ENCODE measurements around the gene ADCY7. TPM values are rescaled to one million over a fixed set of nuclear protein-coding genes. Genes with fewer than 3 reads are reported as not detected.

Gene ADCY7
- total RNA-seq (2021; fragmentation: NEBNext Ultra II Directional; extraction: Animal tissue kit (Norgen Biotek cat#: 25700)), result 10 to 100 TPM; 32.7 to 48.1 (median 41.9) TPM
- long read RNA-seq, partial matches to known transcripts, result 0 of 3 reads
- long read RNA-seq, other reads (novel, unspliced or antisense), result 3 of 3 reads

DNA sequence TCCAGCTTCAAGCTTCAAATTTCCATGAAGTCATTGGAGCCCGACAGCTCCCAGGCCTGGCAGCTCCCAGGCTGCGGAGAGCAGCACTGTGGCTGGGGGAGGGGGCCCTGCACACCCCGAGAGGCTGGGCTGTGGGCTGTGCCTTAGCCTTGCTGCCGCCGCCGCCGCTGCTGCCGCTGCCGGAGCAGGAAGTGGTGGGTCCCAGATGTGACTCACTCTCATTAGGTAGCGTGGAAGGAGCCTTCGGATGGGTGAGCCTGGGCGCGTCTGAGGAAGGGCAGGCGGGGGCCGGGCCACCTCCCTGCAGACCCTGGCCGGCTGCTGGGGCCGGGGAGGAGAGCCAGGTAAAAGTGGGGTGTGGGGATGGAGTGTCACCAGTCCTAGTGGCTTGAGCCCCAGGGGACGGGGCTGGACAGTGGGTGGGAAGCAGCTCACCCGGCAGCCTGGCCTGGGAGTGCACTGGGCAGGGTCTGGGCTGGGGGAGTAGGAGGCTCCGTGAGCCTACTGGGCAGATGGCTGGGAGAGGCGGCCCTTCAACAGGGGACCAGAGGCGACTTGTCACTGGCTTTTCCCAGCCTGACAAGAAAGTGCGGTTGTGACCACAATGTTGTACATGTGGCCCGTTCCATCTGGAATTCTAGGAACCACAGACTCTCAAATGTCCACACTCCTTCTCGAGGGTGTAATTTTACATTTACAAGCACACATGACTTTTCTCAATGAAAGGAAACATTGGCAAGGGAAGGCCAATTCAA is at the start of gene ADCY7:
Gene ADCY7, plus strand, starts transcription at position 215 of the 755 bp plus-strand sequence. CDS start 21,629 bp downstream, outside the sequence.
- Mint-ChIP-seq H3K27me3 (ENCODE audit: insufficient read depth) (0 out of 2 replicates have a peak, but pooled peaks cover 5% of the 10 kb centered on the region), H3K36me3 (ENCODE audit: low read depth) (no peaks in the 10 kb centered on the region), H3K4me1 (ENCODE audit: low read depth) (peaks cover 42% of the 10 kb centered on the region), H3K4me3 (peak within 1 kb of the TSS; percentile 90), H3K9me3 (no peaks in the 10 kb centered on the region), H3K27ac (peak within 1 kb of the TSS; percentile 94)
- DNase-seq, result peak; percentile 85
- TF ChIP-seq, protein P1, sequence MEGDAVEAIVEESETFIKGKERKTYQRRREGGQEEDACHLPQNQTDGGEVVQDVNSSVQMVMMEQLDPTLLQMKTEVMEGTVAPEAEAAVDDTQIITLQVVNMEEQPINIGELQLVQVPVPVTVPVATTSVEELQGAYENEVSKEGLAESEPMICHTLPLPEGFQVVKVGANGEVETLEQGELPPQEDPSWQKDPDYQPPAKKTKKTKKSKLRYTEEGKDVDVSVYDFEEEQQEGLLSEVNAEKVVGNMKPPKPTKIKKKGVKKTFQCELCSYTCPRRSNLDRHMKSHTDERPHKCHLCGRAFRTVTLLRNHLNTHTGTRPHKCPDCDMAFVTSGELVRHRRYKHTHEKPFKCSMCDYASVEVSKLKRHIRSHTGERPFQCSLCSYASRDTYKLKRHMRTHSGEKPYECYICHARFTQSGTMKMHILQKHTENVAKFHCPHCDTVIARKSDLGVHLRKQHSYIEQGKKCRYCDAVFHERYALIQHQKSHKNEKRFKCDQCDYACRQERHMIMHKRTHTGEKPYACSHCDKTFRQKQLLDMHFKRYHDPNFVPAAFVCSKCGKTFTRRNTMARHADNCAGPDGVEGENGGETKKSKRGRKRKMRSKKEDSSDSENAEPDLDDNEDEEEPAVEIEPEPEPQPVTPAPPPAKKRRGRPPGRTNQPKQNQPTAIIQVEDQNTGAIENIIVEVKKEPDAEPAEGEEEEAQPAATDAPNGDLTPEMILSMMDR (IDR thresholded peaks at IDR 0.05), result no peak

- TF ChIP-seq, protein P1 (IDR thresholded peaks at IDR 0.05), result no peak
- Mint-ChIP-seq H3K27me3 (ENCODE audit: insufficient read depth) (no peaks in the 10 kb centered on the region), H3K4me1 (ENCODE audit: low read depth) (peaks cover 22% of the 10 kb centered on the region), H3K9me3 (no peaks in the 10 kb centered on the region), H3K36me3 (ENCODE audit: low read depth) (peaks cover 3% of the 10 kb centered on the region), H3K27ac (no peak overlapping the region), H3K4me3 (no peak overlapping the region)
- DNase-seq, result no peak
Observed at GRCh38 chr16:50219402-50219975, 46.9 kb upstream of the ADCY7 start.

DNA sequence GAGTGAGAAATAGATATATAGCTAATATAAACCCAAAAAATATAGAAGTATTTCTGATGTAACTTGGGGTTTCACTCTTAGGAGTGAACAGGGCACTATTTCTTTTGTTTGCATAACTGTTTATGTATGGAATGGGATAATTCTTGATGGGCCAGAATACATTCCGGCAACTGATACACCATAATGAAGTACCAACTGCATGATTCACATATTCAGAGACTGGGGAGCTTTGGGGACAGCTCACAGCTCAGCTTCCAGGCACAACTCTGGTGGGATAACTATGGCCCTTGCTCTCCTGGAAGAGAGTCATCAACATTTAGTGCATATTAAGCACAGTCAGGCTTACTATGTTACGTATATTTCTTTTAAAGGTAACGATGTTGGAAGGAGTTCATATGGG is 42.1 kb upstream of the ADCY7 start:
- H3K4me1 Mint-ChIP-seq (ENCODE audit: low read depth), result peaks cover 19% of the 10 kb centered on the region
- no peaks in the 10 kb centered on the region for H3K9me3 Mint-ChIP-seq
- TF ChIP-seq, protein P1 (IDR thresholded peaks at IDR 0.05), result no peak
- H3K27me3 Mint-ChIP-seq (ENCODE audit: insufficient read depth), result no peaks in the 10 kb centered on the region; the same call in 1 of the 2 replicates
- H3K4me3 Mint-ChIP-seq, result no peak overlapping the region
- no peak for DNase-seq
- peaks cover 25% of the 10 kb centered on the region for H3K36me3 Mint-ChIP-seq (ENCODE audit: low read depth)
- peak overlapping the region; percentile 45 for H3K27ac Mint-ChIP-seq

GRCh38 chr16:50227120-50227519 is 39.2 kb upstream of the ADCY7 start:
- Mint-ChIP-seq H3K4me3 (no peak overlapping the region), H3K4me1 (ENCODE audit: low read depth) (peaks cover 22% of the 10 kb centered on the region), H3K36me3 (ENCODE audit: low read depth) (peaks cover 28% of the 10 kb centered on the region), H3K9me3 (no peaks in the 10 kb centered on the region), H3K27me3 (ENCODE audit: insufficient read depth) (no peaks in the 10 kb centered on the region; the same call in 1 of the 2 replicates), H3K27ac (no peak overlapping the region; the same call in 1 of the 2 replicates)
- TF ChIP-seq, protein P1 (IDR thresholded peaks at IDR 0.05), result no peak
- no peak for DNase-seq

- H3K27ac Mint-ChIP-seq, result no peak overlapping the region
- H3K27me3 Mint-ChIP-seq (ENCODE audit: insufficient read depth), result no peaks in the 10 kb centered on the region; the same call in 1 of the 2 replicates
- no peak overlapping the region for H3K4me3 Mint-ChIP-seq
- no peak for DNase-seq
- H3K36me3 Mint-ChIP-seq (ENCODE audit: low read depth), result peaks cover 28% of the 10 kb centered on the region
- TF ChIP-seq, protein P1 (IDR thresholded peaks at IDR 0.05), result no peak
- no peaks in the 10 kb centered on the region for H3K9me3 Mint-ChIP-seq
- H3K4me1 Mint-ChIP-seq (ENCODE audit: low read depth), result peaks cover 28% of the 10 kb centered on the region
Observed at GRCh38 chr16:50227665-50228064, 38.7 kb upstream of the ADCY7 start.

Data from HFFc6 (cell line).